Natural killer cell treated with Interleukin-12 subunit alpha and Interleukin-12 subunit beta and Interleukin-15 and Interleukin-18, amount 100 ng/mL, for 72 hours (primary cell): Measurements from ENCODE around the gene KRTCAP3. TPM values are rescaled to one million over a fixed set of nuclear protein-coding genes. Genes with fewer than 3 reads are reported as not detected.

Source experiments
- ATAC-seq, 2 donors: fragments of 150-1000 bp; cut with Tn5 transposase in 1 of 2; sonication (Bioruptor Pico), chemical (Tn5 transposase) in 1 of 2; 2 replicates each; pipeline ENCODE4 v1.10.0; 2021
- DNase-seq: peaks from one replicate; pipeline ENCODE4 v3.0.0; 2022; ENCODE audit warnings: low spot score
- H3K27ac Mint-ChIP-seq, 2 donors: 1 replicate in 1 of 2; 2 replicates in 1 of 2; pipeline ENCODE4 v1.8.0; 2022; ENCODE audit warnings: mixed read lengths in 2 of 2, mild to moderate bottlenecking in 1 of 2, moderate library complexity in 1 of 2
- H3K27me3 Mint-ChIP-seq, 2 donors: 1 replicate in 1 of 2; 2 replicates in 1 of 2; pipeline ENCODE4 v1.8.0; 2022; ENCODE audit warnings: mixed read lengths in 2 of 2
- H3K36me3 Mint-ChIP-seq: one replicate; pipeline ENCODE4 v1.8.0; 2022; ENCODE audit warnings: mixed read lengths
- H3K4me1 Mint-ChIP-seq, 2 donors: 1 replicate in 1 of 2; 2 replicates in 1 of 2; pipeline ENCODE4 v1.8.0; 2022; ENCODE audit warnings: low read depth in 2 of 2, mixed read lengths in 2 of 2, mild to moderate bottlenecking in 1 of 2
- H3K4me3 Mint-ChIP-seq: one replicate; pipeline ENCODE4 v1.8.0; 2022; ENCODE audit warnings: mixed read lengths
- H3K9me3 Mint-ChIP-seq: 2 replicates; pipeline ENCODE4 v1.8.0; 2022; ENCODE audit warnings: mixed read lengths
- total RNA-seq, 2 donors: library from RNA; stranded (reverse); gene quantifications; one replicate each; pipeline ENCODE4 v1.2.3, GENCODE V29; 2022

KRTCAP3 gene
- 1 to 10 TPM; 2.2 to 6.1 TPM for total RNA-seq

GRCh38 chr2:27441958-27442919, at the start of gene KRTCAP3:
TSS of gene KRTCAP3 (plus strand) at chr2:27442381. CDS start at chr2:27442413, 32 bp downstream.
- peaks cover 20% of the 10 kb centered on the region for H3K36me3 Mint-ChIP-seq
- H3K9me3 Mint-ChIP-seq, result no peaks in the 10 kb centered on the region
- H3K4me3 Mint-ChIP-seq, result no peak within 1 kb of the TSS
- H3K4me1 Mint-ChIP-seq, result peaks cover 0 to 14% of the 10 kb centered on the region in 2 donors
- H3K27me3 Mint-ChIP-seq, result no peaks in the 10 kb centered on the region
- DNase-seq (no peak), ATAC-seq (peak in 1 of 2 donors; percentile 31)
- H3K27ac Mint-ChIP-seq, result peak within 1 kb of the TSS in 1 of 2 donors; percentile 9

GRCh38 chr2:27393225-27393624, 49.0 kb upstream of the KRTCAP3 start:
- Mint-ChIP-seq H3K27ac (peak overlapping the region; percentile 34 to 42), H3K4me3 (no peak overlapping the region), H3K9me3 (no peaks in the 10 kb centered on the region), H3K4me1 (peaks cover 28 to 35% of the 10 kb centered on the region in 2 donors), H3K36me3 (peaks cover 6% of the 10 kb centered on the region), H3K27me3 (no peaks in the 10 kb centered on the region)
- no peak for DNase-seq
- ATAC-seq, result no peak

GRCh38 chr2:27398962-27399361, 43.2 kb upstream of the KRTCAP3 start:
- DNase-seq (no peak), ATAC-seq (no peak)
- H3K27me3 Mint-ChIP-seq, result no peaks in the 10 kb centered on the region
- peaks cover 22 to 24% of the 10 kb centered on the region in 2 donors for H3K4me1 Mint-ChIP-seq
- no peak overlapping the region for H3K27ac Mint-ChIP-seq
- no peaks in the 10 kb centered on the region for H3K36me3 Mint-ChIP-seq
- no peak overlapping the region for H3K4me3 Mint-ChIP-seq
- no peaks in the 10 kb centered on the region for H3K9me3 Mint-ChIP-seq

GRCh38 chr2:27400348-27401135, 41.6 kb upstream of the KRTCAP3 start:
- Mint-ChIP-seq H3K36me3 (no peaks in the 10 kb centered on the region), H3K4me1 (peaks cover 22 to 24% of the 10 kb centered on the region in 2 donors), H3K4me3 (no peak overlapping the region), H3K27ac (peak overlapping the region in 1 of 2 donors; percentile 81), H3K27me3 (no peaks in the 10 kb centered on the region), H3K9me3 (no peaks in the 10 kb centered on the region)
- DNase-seq, result no peak
- ATAC-seq, result no peak

- Mint-ChIP-seq H3K27ac (peak overlapping the region; percentile 77 to 88), H3K36me3 (peaks cover 11% of the 10 kb centered on the region), H3K27me3 (peaks cover 7 to 11% of the 10 kb centered on the region in 2 donors), H3K4me3 (peak overlapping the region; percentile 87), H3K4me1 (peaks cover 30 to 31% of the 10 kb centered on the region in 2 donors), H3K9me3 (peaks cover 4% of the 10 kb centered on the region)
- no peak for ATAC-seq
- no peak for DNase-seq
Observed at GRCh38 chr2:27407798-27408491, 34.2 kb upstream of the KRTCAP3 start.

GRCh38 chr2:27408601-27409320, 33.4 kb upstream of the KRTCAP3 start:
- Mint-ChIP-seq H3K27me3 (peaks cover 7 to 12% of the 10 kb centered on the region in 2 donors), H3K4me3 (peak overlapping the region; percentile 87), H3K36me3 (peaks cover 11% of the 10 kb centered on the region), H3K9me3 (peaks cover 4% of the 10 kb centered on the region), H3K4me1 (peaks cover 28 to 30% of the 10 kb centered on the region in 2 donors), H3K27ac (peak overlapping the region; percentile 77 to 88)
- peak; percentile 54 to 56 for ATAC-seq
- no peak for DNase-seq

- ATAC-seq, result peak; percentile 99 to 100
- Mint-ChIP-seq H3K4me3 (peak within 1 kb of the TSS; percentile 87), H3K27ac (peak within 1 kb of the TSS; percentile 77 to 88), H3K9me3 (peaks cover 4% of the 10 kb centered on the region), H3K36me3 (peaks cover 11% of the 10 kb centered on the region), H3K4me1 (peaks cover 28 to 30% of the 10 kb centered on the region in 2 donors), H3K27me3 (peaks cover 7 to 12% of the 10 kb centered on the region in 2 donors)
- peak; percentile 98 for DNase-seq
Observed at GRCh38 chr2:27409321-27410073, 32.7 kb upstream of the KRTCAP3 start, which contains the start of gene PPM1G. TSS of gene PPM1G (minus strand) at chr2:27409591. CDS start at chr2:27409422, 169 bp downstream.

- ATAC-seq (no peak), DNase-seq (no peak)
- Mint-ChIP-seq H3K27me3 (peaks cover 7 to 14% of the 10 kb centered on the region in 2 donors), H3K36me3 (peaks cover 5% of the 10 kb centered on the region), H3K9me3 (peaks cover 4% of the 10 kb centered on the region), H3K27ac (no peak overlapping the region), H3K4me3 (no peak overlapping the region), H3K4me1 (peaks cover 15 to 17% of the 10 kb centered on the region in 2 donors)
Observed at GRCh38 chr2:27412419-27413152, 29.6 kb upstream of the KRTCAP3 start.

- no peak overlapping the region for H3K4me3 Mint-ChIP-seq
- no peak for ATAC-seq
Observed at GRCh38 chr2:27416151-27416550, 26.0 kb upstream of the KRTCAP3 start.

GRCh38 chr2:27420996-27421395, 21.2 kb upstream of the KRTCAP3 start:
- DNase-seq, result no peak
- no peaks in the 10 kb centered on the region for H3K4me1 Mint-ChIP-seq
- H3K27ac Mint-ChIP-seq, result no peak overlapping the region
- no peaks in the 10 kb centered on the region for H3K27me3 Mint-ChIP-seq
- no peak overlapping the region for H3K4me3 Mint-ChIP-seq
- no peak for ATAC-seq
- no peaks in the 10 kb centered on the region for H3K9me3 Mint-ChIP-seq
- no peaks in the 10 kb centered on the region for H3K36me3 Mint-ChIP-seq

More at GRCh38 chr2:27416151-27416550, 26.0 kb upstream of the KRTCAP3 start:
- DNase-seq, result no peak
- Mint-ChIP-seq H3K4me1 (peaks cover 0 to 2% of the 10 kb centered on the region in 2 donors), H3K27ac (no peak overlapping the region), H3K9me3 (no peaks in the 10 kb centered on the region), H3K27me3 (peaks cover 7 to 14% of the 10 kb centered on the region in 2 donors), H3K36me3 (no peaks in the 10 kb centered on the region)

- H3K36me3 Mint-ChIP-seq, result no peaks in the 10 kb centered on the region
- no peak overlapping the region for H3K4me3 Mint-ChIP-seq
- DNase-seq (no peak), ATAC-seq (no peak)
- no peaks in the 10 kb centered on the region for H3K27me3 Mint-ChIP-seq
- H3K9me3 Mint-ChIP-seq, result no peaks in the 10 kb centered on the region
- no peaks in the 10 kb centered on the region for H3K4me1 Mint-ChIP-seq
- no peak overlapping the region for H3K27ac Mint-ChIP-seq
Observed at GRCh38 chr2:27421660-27422250, 20.4 kb upstream of the KRTCAP3 start.
